CD4-positive, alpha-beta T cell treated with Interleukin-2 at 100 ng/mL for 4 hours (primary cell): ENCODE results near the gene MDP1.
A peak's percentile ranks its signal among the peaks of the same experiment; 100 is the strongest.
"Not testable (repeated sequence)": the region's sequence is repeated elsewhere in the genome, so short reads cannot be mapped to it uniquely, and the experiment has no call there.

ENCODE experiments used
- DNase-seq: peaks from one replicate; pipeline ENCODE4 v3.0.0-alpha.2; 2020; ENCODE audit warnings: low spot score

MDP1 gene

GRCh38 chr14:24250354-24250753, 34.5 kb upstream of the MDP1 start:
- no peak for DNase-seq

GRCh38 chr14:24249230-24250021, 33.6 kb upstream of the MDP1 start:
- no peak for DNase-seq

- DNase-seq: peak; percentile 31
These were observed 31.6 kb upstream of the MDP1 start for GRCh38 chr14:24247422-24247821.

- DNase-seq: peak; percentile 72
These were observed 30.9 kb upstream of the MDP1 start for GRCh38 chr14:24246765-24247212.

- not testable (repeated sequence) for DNase-seq
These were observed 29.5 kb upstream of the MDP1 start for GRCh38 chr14:24245350-24245749.

GRCh38 chr14:24243336-24243836, 27.5 kb upstream of the MDP1 start:
- DNase-seq: no peak

- DNase-seq: peak; percentile 91
These were observed 26.1 kb upstream of the MDP1 start for GRCh38 chr14:24241829-24242443.

- DNase-seq: no peak
These were observed 24.4 kb upstream of the MDP1 start for GRCh38 chr14:24240110-24240918.

GRCh38 chr14:24238527-24239037, 22.7 kb upstream of the MDP1 start:
- DNase-seq: no peak

- no peak for DNase-seq
These were observed 22.3 kb upstream of the MDP1 start for GRCh38 chr14:24238123-24238522.

- no peak for DNase-seq
These were observed 21.6 kb upstream of the MDP1 start for GRCh38 chr14:24237463-24237955.

- no peak for DNase-seq
These were observed 21.0 kb upstream of the MDP1 start for GRCh38 chr14:24236689-24237462.

- no peak for DNase-seq
These were observed 20.2 kb upstream of the MDP1 start for GRCh38 chr14:24235804-24236688.

- DNase-seq: no peak
These were observed 18.5 kb upstream of the MDP1 start for GRCh38 chr14:24234095-24235005.

- DNase-seq: no peak
These were observed 17.6 kb upstream of the MDP1 start for GRCh38 chr14:24233538-24233866.

GRCh38 chr14:24232645-24233537, 17.0 kb upstream of the MDP1 start, which contains the start of gene GMPR2:
TSS of gene GMPR2 (plus strand) at chr14:24232929. CDS start at chr14:24233254, 325 bp downstream.
- DNase-seq: no peak

GRCh38 chr14:24232121-24232644, 16.3 kb upstream of the MDP1 start, which contains the start of gene NEDD8:
TSS of gene NEDD8 (minus strand) at chr14:24232367. CDS start at chr14:24232267, 100 bp downstream.
- DNase-seq: peak; percentile 88
